ENCODE measurements around the gene STAC3.

DNA sequence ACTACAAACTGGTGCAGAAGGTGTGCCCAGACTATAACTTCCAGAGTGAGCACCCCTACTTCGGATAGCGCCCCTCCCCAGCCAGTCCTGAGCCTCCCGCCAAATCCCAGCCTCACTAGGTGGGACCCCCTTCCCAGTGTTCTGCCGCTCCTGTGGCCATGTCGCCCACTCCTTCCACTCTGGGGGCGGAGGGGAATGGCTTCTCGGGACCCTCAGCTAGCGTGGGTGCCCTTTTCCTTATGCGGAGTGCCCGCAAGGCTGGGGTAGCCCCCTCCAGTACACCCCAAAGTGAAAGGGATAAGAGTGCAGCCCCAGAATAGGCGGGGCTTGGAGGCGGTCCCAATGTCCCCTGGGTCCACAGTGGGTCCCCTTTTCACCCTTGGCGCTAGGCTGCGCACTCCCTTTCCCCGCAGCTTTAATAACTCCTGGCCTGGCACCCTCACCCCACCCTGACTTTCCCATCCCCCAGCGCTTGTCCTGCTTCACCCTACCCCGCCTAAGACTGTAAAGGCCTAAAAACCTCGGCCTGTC, 25.2 kb downstream of the STAC3 start:
- TF ChIP-seq SUZ12 (IDR thresholded peaks at IDR 0.05) (no peak), SP1 (IDR thresholded peaks at IDR 0.05) (no peak), FOXK2 (IDR thresholded peaks at IDR 0.05) (no peak), ARNT (IDR thresholded peaks at IDR 0.05) (no peak), L3MBTL2 (conservative IDR thresholded peaks at IDR 0.05) (no peak), HDGF (IDR thresholded peaks at IDR 0.05; ENCODE audit: borderline replicate concordance) (no peak), BHLHE40 (IDR thresholded peaks at IDR 0.05; ENCODE audit: borderline replicate concordance) (no peak), NFRKB (IDR thresholded peaks at IDR 0.05) (no peak), FOXA1 (IDR thresholded peaks at IDR 0.05) (no peak), ELF4 (IDR thresholded peaks at IDR 0.05) (no peak), ZNF384 (IDR thresholded peaks at IDR 0.05) (no peak)

Measured in HEK293T (cell line).